Uterus (tissue), 2 donors: ENCODE data around the gene SOWAHA.

Experiments
- CTCF ChIP-seq, 4 experiments: fragments of 200-600 bp in 2 of 4; fragments of 450-650 bp in 2 of 4; sonication (generic) in 2 of 4; IDR thresholded peaks; one replicate each; pipeline ENCODE4 v1.5.1; 2016 to 2019; ENCODE audit warnings: antibody characterized with exemption in 4 of 4, mild to moderate bottlenecking in 2 of 4, moderate library complexity in 1 of 4
- POLR2A ChIP-seq, 2 donors: fragments of 450-650 bp; IDR thresholded peaks; one replicate each; pipeline ENCODE4 v1.6.1; 2016; ENCODE audit warnings: antibody characterized with exemption in 2 of 2, mild to moderate bottlenecking in 1 of 2, moderate library complexity in 1 of 2

- TF ChIP-seq POLR2A (IDR thresholded peaks at IDR 0.05) (no peak), CTCF (IDR thresholded peaks at IDR 0.05) (no peak)
Observed at GRCh38 chr5:132785864-132786263, 27.2 kb upstream of the SOWAHA start.
